Keratinocyte (primary cell): ENCODE results near the gene ANGPTL4. TPM values are rescaled to one million over a fixed set of nuclear protein-coding genes. Genes with fewer than 3 reads are reported as not detected.

Experiments
- DNase-seq: peaks from one replicate; pipeline ENCODE4 v3.0.0-alpha.2; 2011; ENCODE audit warnings: low read depth, missing footprints, low spot score
- FAIRE-seq: peaks from 2 replicates; lab custom pipeline; 2011; peaks lifted over from hg19 to GRCh38; lab: Jason Lieb, UNC
- H2AFZ ChIP-seq: 2 replicates; pipeline ENCODE4 v1.6.0; 2012; ENCODE audit warnings: low read length, control low read depth, inconsistent platforms; ENCODE audit not compliant: control insufficient read depth
- H3K27ac ChIP-seq: 2 replicates; pipeline ENCODE4 v1.5.1; 2011; ENCODE audit warnings: low read length; ENCODE audit not compliant: control insufficient read depth, insufficient read depth
- H3K27me3 ChIP-seq: 3 replicates; pipeline ENCODE4 v1.6.0; 2011; ENCODE audit warnings: low read length; ENCODE audit not compliant: control insufficient read depth, insufficient read depth; ENCODE audit errors: extremely low read depth
- H3K36me3 ChIP-seq, 2 experiments: 2 replicates in 1 of 2; 3 replicates in 1 of 2; pipeline ENCODE4 v1.5.1; 2011; ENCODE audit warnings: low read length in 2 of 2, mild to moderate bottlenecking in 1 of 2; ENCODE audit not compliant: control insufficient read depth in 2 of 2, insufficient read depth in 2 of 2; ENCODE audit errors: extremely low read depth in 1 of 2
- H3K4me1 ChIP-seq: 3 replicates; pipeline ENCODE4 v1.5.1; 2011; ENCODE audit warnings: low read length; ENCODE audit not compliant: control insufficient read depth, insufficient read depth; ENCODE audit errors: extremely low read depth
- H3K4me2 ChIP-seq: 3 replicates; pipeline ENCODE4 v1.6.0; 2011; ENCODE audit warnings: low read depth, low read length; ENCODE audit not compliant: control insufficient read depth, insufficient read depth; ENCODE audit errors: extremely low read depth
- H3K4me3 ChIP-seq, 3 experiments: fragments of 200-600 bp in 1 of 3; sonication (generic) in 1 of 3; 2 replicates in 2 of 3; 3 replicates in 1 of 3; pipeline ENCODE4 v1.5.1; 2011 to 2016; ENCODE audit warnings: low read length in 3 of 3, mild to moderate bottlenecking in 3 of 3, control low read depth in 2 of 3, inconsistent platforms in 1 of 3, low read depth in 1 of 3, mixed read lengths in 1 of 3, mixed run types in 1 of 3, moderate library complexity in 1 of 3; ENCODE audit not compliant: control insufficient read depth in 2 of 3, insufficient read depth in 2 of 3; ENCODE audit errors: extremely low read depth in 1 of 3
- H3K79me2 ChIP-seq: 2 replicates; pipeline ENCODE4 v1.6.0; 2012; ENCODE audit warnings: low read length; ENCODE audit not compliant: control insufficient read depth, insufficient read depth
- H3K9ac ChIP-seq: 3 replicates; pipeline ENCODE4 v1.6.0; 2011; ENCODE audit warnings: low read length; ENCODE audit not compliant: control insufficient read depth, insufficient read depth; ENCODE audit errors: extremely low read depth
- H3K9me1 ChIP-seq: 3 replicates; pipeline ENCODE4 v1.6.0; 2011; ENCODE audit warnings: low read length; ENCODE audit not compliant: control insufficient read depth, insufficient read depth; ENCODE audit errors: extremely low read depth
- H3K9me3 ChIP-seq: 2 replicates; pipeline ENCODE4 v1.5.1; 2012; ENCODE audit warnings: low read depth, low read length; ENCODE audit not compliant: control insufficient read depth
- H4K20me1 ChIP-seq: 3 replicates; pipeline ENCODE4 v1.6.0; 2011; ENCODE audit warnings: low read length; ENCODE audit not compliant: control insufficient read depth, insufficient read depth; ENCODE audit errors: extremely low read depth
- EZH2 ChIP-seq: IDR thresholded peaks from one replicate; pipeline ENCODE4 v1.6.1; 2012; ENCODE audit warnings: inconsistent platforms, mild to moderate bottlenecking, low read length, moderate library complexity
- dilution Hi-C: fragments of 300-500 bp; cut with MboI; formaldehyde crosslinking; loops from one replicate; pipeline ENCODE4 v1.7.0; 2020; ENCODE audit warnings: low sequenced_read_pairs; ENCODE audit not compliant: extremely low pct_ligation_motif_present
- polyA plus RNA-seq, 5 experiments: library from polyadenylated mRNA; depleted of rRNA in 3 of 5; stranded (reverse) in 3 of 5; stranded (forward) in 1 of 5; unstranded in 1 of 5; fragments of >200 nt; gene quantifications; 1 replicate in 1 of 5; 2 replicates in 3 of 5; 3 replicates in 1 of 5; pipeline versions ENCODE4 v1.2.1 to v1.2.3, GENCODE V29; 2011 to 2012; ENCODE audit warnings: missing spikeins in 2 of 5, low read depth in 1 of 5, low replicate concordance in 1 of 5
- TF ChIP-seq, protein P1 (sequence below), 3 experiments: IDR thresholded peaks in 1 of 3; conservative IDR thresholded peaks in 1 of 3; optimal IDR thresholded peaks in 1 of 3; 2 replicates in 2 of 3; 3 replicates in 1 of 3; pipeline versions ENCODE3 to v1.5.1; 2011; ENCODE audit warnings: low read length in 3 of 3, mild to moderate bottlenecking in 3 of 3, moderate library complexity in 2 of 3, control low read depth in 1 of 3, inconsistent platforms in 1 of 3; ENCODE audit not compliant: insufficient read depth in 2 of 3; ENCODE audit errors: extremely low read depth in 1 of 3

Gene ANGPTL4
- polyA plus RNA-seq, 1 donor (not counting 4 experiments of a cell fraction or from before 2014, with no cell fraction given), result 102 TPM

DNA sequence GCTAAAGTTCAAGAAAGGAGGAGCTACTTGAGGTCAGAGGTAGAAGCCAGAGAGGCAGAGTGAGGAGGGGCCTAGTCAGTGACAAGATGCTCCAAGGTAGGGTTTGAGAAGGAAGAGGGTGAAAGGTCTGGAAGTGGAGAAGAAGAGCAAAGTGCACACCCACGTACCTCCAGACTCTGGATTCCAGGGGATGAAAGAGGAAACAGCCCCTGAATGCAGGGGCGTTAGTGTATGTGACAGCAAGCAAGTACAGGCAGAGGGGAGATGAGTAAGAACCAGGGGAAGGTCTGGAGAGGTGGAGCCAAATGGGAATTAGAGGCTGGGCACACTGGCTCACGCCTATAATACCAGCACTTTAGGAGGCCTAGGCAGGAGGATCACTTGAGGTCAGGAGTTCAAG, 34.0 kb upstream of the ANGPTL4 start:
- H4K20me1 ChIP-seq, result no peaks in the 10 kb centered on the region
- H3K9ac ChIP-seq, result no peak overlapping the region
- no peak overlapping the region for H3K4me3 ChIP-seq
- H3K36me3 ChIP-seq, result no peaks in the 10 kb centered on the region
- H3K9me1 ChIP-seq, result no peaks in the 10 kb centered on the region
- H3K4me1 ChIP-seq, result peaks cover 8% of the 10 kb centered on the region
- no peak for FAIRE-seq
- no peak overlapping the region for H3K27ac ChIP-seq
- H3K4me2 ChIP-seq, result no peak overlapping the region
- peaks cover 19% of the 10 kb centered on the region for H3K27me3 ChIP-seq
- H2AFZ ChIP-seq, result no peak overlapping the region
- TF ChIP-seq, protein P1, sequence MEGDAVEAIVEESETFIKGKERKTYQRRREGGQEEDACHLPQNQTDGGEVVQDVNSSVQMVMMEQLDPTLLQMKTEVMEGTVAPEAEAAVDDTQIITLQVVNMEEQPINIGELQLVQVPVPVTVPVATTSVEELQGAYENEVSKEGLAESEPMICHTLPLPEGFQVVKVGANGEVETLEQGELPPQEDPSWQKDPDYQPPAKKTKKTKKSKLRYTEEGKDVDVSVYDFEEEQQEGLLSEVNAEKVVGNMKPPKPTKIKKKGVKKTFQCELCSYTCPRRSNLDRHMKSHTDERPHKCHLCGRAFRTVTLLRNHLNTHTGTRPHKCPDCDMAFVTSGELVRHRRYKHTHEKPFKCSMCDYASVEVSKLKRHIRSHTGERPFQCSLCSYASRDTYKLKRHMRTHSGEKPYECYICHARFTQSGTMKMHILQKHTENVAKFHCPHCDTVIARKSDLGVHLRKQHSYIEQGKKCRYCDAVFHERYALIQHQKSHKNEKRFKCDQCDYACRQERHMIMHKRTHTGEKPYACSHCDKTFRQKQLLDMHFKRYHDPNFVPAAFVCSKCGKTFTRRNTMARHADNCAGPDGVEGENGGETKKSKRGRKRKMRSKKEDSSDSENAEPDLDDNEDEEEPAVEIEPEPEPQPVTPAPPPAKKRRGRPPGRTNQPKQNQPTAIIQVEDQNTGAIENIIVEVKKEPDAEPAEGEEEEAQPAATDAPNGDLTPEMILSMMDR (optimal IDR thresholded peaks at IDR 0.05 in 1 of 3, IDR thresholded peaks at IDR 0.05 in 1 of 3, conservative IDR thresholded peaks at IDR 0.05 in 1 of 3; ENCODE audit: extremely low read depth in 1 of 3, insufficient read depth in 2 of 3, low read length in 3 of 3), result no peak
- no peak for TF ChIP-seq EZH2
- no peaks in the 10 kb centered on the region for H3K79me2 ChIP-seq
- no peaks in the 10 kb centered on the region for H3K9me3 ChIP-seq
- no peak for DNase-seq
- dilution Hi-C loops, result no loop called here

DNA sequence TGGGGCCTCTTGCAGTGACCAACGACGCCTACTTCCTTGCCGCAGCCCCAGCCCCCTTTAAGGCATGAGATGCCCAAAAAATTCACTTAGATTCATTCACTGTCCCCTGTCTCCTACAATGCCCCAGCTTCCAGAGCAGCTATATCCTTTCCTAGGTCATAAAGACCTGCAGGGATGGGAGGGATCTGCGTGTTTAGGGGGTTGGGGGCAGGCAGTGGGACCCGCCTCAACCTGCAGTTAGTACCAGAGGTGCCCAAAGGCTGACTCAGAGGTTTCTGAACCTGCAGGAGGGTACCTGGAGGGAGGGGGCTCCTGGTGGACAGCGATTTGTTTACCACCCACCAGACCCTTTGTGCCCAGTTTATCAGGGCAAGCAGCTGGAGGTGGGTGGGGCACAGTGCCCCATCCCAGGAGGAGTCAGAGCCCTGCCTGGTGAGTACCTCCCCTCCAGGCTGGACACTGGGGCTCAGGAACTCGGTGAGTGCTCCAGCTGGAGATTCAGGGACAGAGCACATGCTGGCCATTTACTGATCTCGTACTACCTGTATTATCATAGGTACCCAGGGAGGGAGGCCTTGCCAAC, 32.6 kb upstream of the ANGPTL4 start:
- dilution Hi-C loops, result no loop called here
- no peak overlapping the region for H3K9ac ChIP-seq

More for the DNA sequence above, 32.6 kb upstream of the ANGPTL4 start:
- H3K79me2 ChIP-seq, result no peaks in the 10 kb centered on the region
- H3K27me3 ChIP-seq, result peaks cover 19% of the 10 kb centered on the region
- no peaks in the 10 kb centered on the region for H4K20me1 ChIP-seq
- no peaks in the 10 kb centered on the region for H3K9me3 ChIP-seq
- no peaks in the 10 kb centered on the region for H3K9me1 ChIP-seq
- no peak overlapping the region for H3K4me2 ChIP-seq
- no peak overlapping the region for H3K4me3 ChIP-seq
- no peak overlapping the region for H3K27ac ChIP-seq
- H2AFZ ChIP-seq, result no peak overlapping the region
- peaks cover 8% of the 10 kb centered on the region for H3K4me1 ChIP-seq
- no peaks in the 10 kb centered on the region for H3K36me3 ChIP-seq
- DNase-seq, result no peak
- TF ChIP-seq, protein P1 (optimal IDR thresholded peaks at IDR 0.05 in 1 of 3, IDR thresholded peaks at IDR 0.05 in 1 of 3, conservative IDR thresholded peaks at IDR 0.05 in 1 of 3; ENCODE audit: extremely low read depth in 1 of 3, insufficient read depth in 2 of 3, low read length in 3 of 3), result no peak
- TF ChIP-seq EZH2, result no peak
- no peak for FAIRE-seq
